K562 (cell line): ENCODE data around the gene MYO3B. TPM values are rescaled to one million over a fixed set of nuclear protein-coding genes. Genes with fewer than 3 reads are reported as not detected.

Experiments
- ATAC-seq: fragments of 200-7000 bp; cut with Tn5 transposase; 3 replicates; pipeline ENCODE4 v1.9.1; 2020; ENCODE audit warnings: moderate library complexity
- BruUV-seq: library from RNA; stranded (reverse); fragments of 400-500 nt; replicated peaks from 2 replicates; lab custom pipeline; 2021; lab: Mats Ljungman, UMichigan
- CTCF ChIA-PET: fragments of 300-600 bp; formaldehyde crosslinking; extraction: SDS; loops from one replicate; lab custom pipeline; 2021; ENCODE audit warnings: low intra/inter-chr PET ratio; lab: Yijun Ruan, JAX
- POLR2A ChIA-PET: fragments of 300-600, 350-650 bp; sonication (Branson Sonifier 250); formaldehyde crosslinking; extraction: SDS; loops from one replicate; lab custom pipeline; 2021; ENCODE audit warnings: antibody characterized with exemption, inconsistent platforms; lab: Yijun Ruan, JAX
- DNase-seq, 4 experiments: peaks; one replicate each; pipeline versions ENCODE4 v3.0.0 to v3.0.0-alpha.2; 2011 to 2018; ENCODE audit warnings: low spot score in 3 of 4, mixed read lengths in 3 of 4; ENCODE audit errors: extremely low read depth in 1 of 4
- FAIRE-seq: peaks from 2 replicates; lab custom pipeline; 2011; peaks lifted over from hg19 to GRCh38; lab: Jason Lieb, UNC
- H2AFZ ChIP-seq: 2 replicates; pipeline ENCODE4 v1.6.0; 2011; ENCODE audit warnings: low read depth, low read length, control low read depth, inconsistent platforms
- H3K27ac ChIP-seq: fragments of 200-600 bp; 3 replicates; pipeline ENCODE4 v1.8.0; 2011; ENCODE audit warnings: low read depth, mild to moderate bottlenecking, control low read depth, inconsistent platforms, low read length, moderate library complexity, mixed read lengths; ENCODE audit errors: extremely low read depth
- H3K27me3 ChIP-seq, 2 experiments: fragments of 300-600 bp in 1 of 2; 2 replicates in 1 of 2; 3 replicates in 1 of 2; pipeline versions ENCODE4 v1.6.0 to v1.8.0; 2011; ENCODE audit warnings: inconsistent platforms in 2 of 2, low read length in 2 of 2, mild to moderate bottlenecking in 1 of 2, mixed read lengths in 1 of 2, moderate library complexity in 1 of 2; ENCODE audit not compliant: control insufficient read depth in 2 of 2, insufficient read depth in 2 of 2
- H3K36me3 ChIP-seq: fragments of 300-600 bp; 3 replicates; pipeline ENCODE4 v1.8.0; 2011; ENCODE audit warnings: mild to moderate bottlenecking, low read length, inconsistent platforms; ENCODE audit not compliant: control insufficient read depth, insufficient read depth
- H3K4me1 ChIP-seq, 2 experiments: fragments of 200-600 bp in 1 of 2; replicated peaks in 1 of 2; 2 replicates in 1 of 2; 3 replicates in 1 of 2; pipeline versions ENCODE4 v1.5.1 to v1.8.0; 2011; ENCODE audit warnings: inconsistent platforms in 2 of 2, low read length in 2 of 2, mild to moderate bottlenecking in 1 of 2, mixed read lengths in 1 of 2, moderate library complexity in 1 of 2; ENCODE audit not compliant: control insufficient read depth in 2 of 2, insufficient read depth in 2 of 2
- H3K4me2 ChIP-seq: 2 replicates; pipeline ENCODE4 v1.6.1; 2011; ENCODE audit warnings: low read length, control low read depth, inconsistent platforms, mixed read lengths; ENCODE audit not compliant: insufficient read depth
- H3K4me3 ChIP-seq: fragments of 200-600 bp; sonication (generic), shearing (Covaris generic); 2 replicates; pipeline ENCODE4 v1.5.1; 2016; ENCODE audit warnings: control low read depth, inconsistent platforms
- H3K79me2 ChIP-seq: fragments of 200-600 bp; 3 replicates; pipeline ENCODE4 v1.8.0; 2011; ENCODE audit warnings: low read length, inconsistent platforms; ENCODE audit not compliant: control insufficient read depth, insufficient read depth
- H3K9ac ChIP-seq, 2 experiments: 2 replicates each; pipeline versions ENCODE4 v1.6.0 to v1.6.1; 2011; ENCODE audit warnings: low read depth in 2 of 2, low read length in 2 of 2, control low read depth in 1 of 2, inconsistent platforms in 1 of 2, mild to moderate bottlenecking in 1 of 2, mixed read lengths in 1 of 2; ENCODE audit not compliant: insufficient read depth in 1 of 2
- H3K9me1 ChIP-seq: one replicate; pipeline ENCODE4 v1.6.0; 2011; ENCODE audit warnings: inconsistent platforms, mild to moderate bottlenecking, low read length, moderate library complexity; ENCODE audit not compliant: control insufficient read depth, insufficient read depth
- H3K9me3 ChIP-seq: replicated peaks from 2 replicates; pipeline ENCODE4 v1.5.1; 2011; ENCODE audit warnings: low read depth, low read length, inconsistent platforms; ENCODE audit not compliant: control insufficient read depth, insufficient read depth
- H4K20me1 ChIP-seq: replicated peaks from 2 replicates; pipeline ENCODE4 v1.6.1; 2011; ENCODE audit warnings: low read length, inconsistent platforms, mixed read lengths; ENCODE audit not compliant: control insufficient read depth, insufficient read depth
- E4F1 ChIP-seq: fragments of 250-450 bp; sonication (Bioruptor Pico); IDR thresholded peaks from 2 replicates; pipeline ENCODE4 v1.5.0; 2021; ENCODE audit warnings: mild to moderate bottlenecking, borderline replicate concordance
- JUND ChIP-seq, 2 experiments: IDR thresholded peaks; 2 replicates in 1 of 2; 3 replicates in 1 of 2; pipeline ENCODE4 v1.6.1; 2011; ENCODE audit warnings: borderline replicate concordance in 2 of 2, low read depth in 2 of 2, low read length in 2 of 2, improper control_type of control experiment in 1 of 2, missing biosample characterization in 1 of 2, missing genetic modification characterization in 1 of 2, missing genetic modification reagents in 1 of 2
- MCM2 ChIP-seq: fragments of 450-650 bp; IDR thresholded peaks from 2 replicates; pipeline ENCODE4 v1.6.1; 2017; ENCODE audit warnings: low read depth, mild to moderate bottlenecking
- PRDM10 ChIP-seq: fragments of 450-650 bp; IDR thresholded peaks from 2 replicates; pipeline ENCODE4 v1.6.1; 2018; ENCODE audit not compliant: partially characterized antibody
- SRSF3 ChIP-seq: fragments of 200-400 bp; formaldehyde crosslinking; IDR thresholded peaks from 2 replicates; pipeline ENCODE4 v1.6.1; 2016; ENCODE audit warnings: mild to moderate bottlenecking, low read length, moderate library complexity; ENCODE audit not compliant: insufficient read depth
- WHSC1 ChIP-seq: IDR thresholded peaks from one replicate; pipeline ENCODE4 v1.6.1; 2012; ENCODE audit warnings: low read length, control low read depth, inconsistent platforms
- YY1 ChIP-seq, 3 experiments: IDR thresholded peaks; 2 replicates each; pipeline ENCODE4 v1.6.1; 2011; ENCODE audit warnings: low read length in 2 of 3, mild to moderate bottlenecking in 2 of 3, moderate library complexity in 2 of 3, borderline replicate concordance in 1 of 3, control low read depth in 1 of 3, low read depth in 1 of 3; ENCODE audit not compliant: insufficient read depth in 3 of 3, insufficient replicate concordance in 2 of 3, control insufficient read depth in 1 of 3, insufficient read length in 1 of 3; ENCODE audit errors: extremely low read depth in 1 of 3
- ZFP30 ChIP-seq: fragments of 250-450 bp; sonication (Bioruptor Pico); IDR thresholded peaks from 2 replicates; pipeline ENCODE4 v1.8.0; 2022; ENCODE audit warnings: moderate library complexity, mild to moderate bottlenecking, inconsistent platforms, borderline replicate concordance
- WGBS: fragments of 100-300 bp; shearing (Covaris generic); methylation state at CpG from one replicate; pipeline ENCODE4 v1.1.6; 2016; ENCODE audit warnings: low coverage, mixed read lengths; ENCODE audit not compliant: insufficient coverage; ENCODE audit errors: missing lambda C conversion rate; 5-methylcytosine and 5-hydroxymethylcytosine counted together
- in situ Hi-C: fragments of 300-500 bp; cut with MboI; formaldehyde crosslinking; loops from 4 replicates; pipeline ENCODE4 v1.15.0; 2018; ENCODE audit warnings: inconsistent platforms, mixed read lengths
- intact Hi-C: fragments of 100-400 bp; cut with micrococcal nuclease; formaldehyde crosslinking; loops from 2 replicates; pipeline ENCODE4 v1.14.2; 2022
- polyA plus RNA-seq, 8 experiments: library from polyadenylated mRNA; depleted of rRNA in 4 of 8; stranded (reverse) in 5 of 8; unstranded in 3 of 8; fragments of >200 nt; fragmentation: Nextera tagmentation in 2 of 8; fragmentation: Illumina TruSeq in 1 of 8; extraction: Ambion mirVana in 2 of 8; extraction: Trizol in 1 of 8; gene quantifications; 2 replicates each; pipeline versions ENCODE4 v1.2.1 to v1.2.3, GENCODE V29; 2011 to 2014; ENCODE audit warnings: inconsistent platforms in 1 of 8, missing spikeins in 1 of 8
- total RNA-seq, 7 experiments: library from RNA; depleted of rRNA in 6 of 7; stranded (reverse); fragments of >200 nt in 6 of 7; fragmentation: Illumina TruSeq in 2 of 7; extraction: Trizol in 2 of 7; gene quantifications; 2 replicates each; pipeline versions ENCODE4 v1.2.1 to v1.2.3, GENCODE V29; 2011 to 2021; ENCODE audit warnings: low replicate concordance in 1 of 7
- TF ChIP-seq, protein P1 (sequence below): fragments of 250-450 bp; sonication (Bioruptor Pico); IDR thresholded peaks from 2 replicates; pipeline ENCODE4 v1.5.1; 2021; ENCODE audit warnings: mild to moderate bottlenecking

The MYO3B gene
- total and polyA plus RNA-seq, 9 of the 15 experiments (the other 6 are each of a cell fraction or from before 2014, with no cell fraction given): 2.7 to 6.5 (median 3.6) TPM

- TF ChIP-seq PRDM10 (no peak), SRSF3 (no peak), ZFP30 (CRISPR knock-in tag) (no peak)
Observed at GRCh38 chr2:170531876-170532275, 353.9 kb downstream of the MYO3B start (continued).

GRCh38 chr2:170533156-170533555, 355.2 kb downstream of the MYO3B start:
- peaks cover 0 to under 1% of the 10 kb centered on the region in 2 experiments; a peak in 2 of 5 replicates for H3K27me3 ChIP-seq
- no peak overlapping the region for H3K27ac ChIP-seq
- 6% methylated on average over 4 of the region's 4 CpGs for WGBS
- H3K9me3 ChIP-seq: no peaks in the 10 kb centered on the region
- H2AFZ ChIP-seq: no peak overlapping the region
- no peak overlapping the region for H3K4me2 ChIP-seq
- no peaks in the 10 kb centered on the region; a peak in 3 of 5 replicates for H3K4me1 ChIP-seq
- intact Hi-C loops: no loop called here
- H3K9ac ChIP-seq: no peak overlapping the region
- ChIA-PET CTCF (no interaction called here), POLR2A (interaction anchor here (0.7 to 0.9 kb wide), 2 partner anchors 10 to 292 kb away, joined by 3 read pairs; no protein-coding TSS in a partner anchor)
- BruUV-seq: no TSS peak
- H4K20me1 ChIP-seq: no peaks in the 10 kb centered on the region
- FAIRE-seq: no peak
- H3K9me1 ChIP-seq: no peaks in the 10 kb centered on the region
- no peak for ATAC-seq
- in situ Hi-C loops: no loop called here
- no peaks in the 10 kb centered on the region for H3K36me3 ChIP-seq
- no peak for DNase-seq
- no peaks in the 10 kb centered on the region for H3K79me2 ChIP-seq
- H3K4me3 ChIP-seq: no peak overlapping the region
- TF ChIP-seq JUND (IDR thresholded peaks at IDR 0.05; ENCODE audit: borderline replicate concordance, low read depth, low read length) (no peak), JUND (tag; IDR thresholded peaks at IDR 0.05; ENCODE audit: borderline replicate concordance, low read depth, low read length) (no peak), MCM2 (no peak), E4F1 (CRISPR knock-in tag) (no peak), YY1 (IDR thresholded peaks at IDR 0.05; ENCODE audit: borderline replicate concordance in 1 of 3, control insufficient read depth in 1 of 3, extremely low read depth in 1 of 3, insufficient read depth in 3 of 3, insufficient read length in 1 of 3, insufficient replicate concordance in 2 of 3, low read depth in 1 of 3, low read length in 2 of 3) (no peak), WHSC1 (no peak)
- TF ChIP-seq, protein P1, sequence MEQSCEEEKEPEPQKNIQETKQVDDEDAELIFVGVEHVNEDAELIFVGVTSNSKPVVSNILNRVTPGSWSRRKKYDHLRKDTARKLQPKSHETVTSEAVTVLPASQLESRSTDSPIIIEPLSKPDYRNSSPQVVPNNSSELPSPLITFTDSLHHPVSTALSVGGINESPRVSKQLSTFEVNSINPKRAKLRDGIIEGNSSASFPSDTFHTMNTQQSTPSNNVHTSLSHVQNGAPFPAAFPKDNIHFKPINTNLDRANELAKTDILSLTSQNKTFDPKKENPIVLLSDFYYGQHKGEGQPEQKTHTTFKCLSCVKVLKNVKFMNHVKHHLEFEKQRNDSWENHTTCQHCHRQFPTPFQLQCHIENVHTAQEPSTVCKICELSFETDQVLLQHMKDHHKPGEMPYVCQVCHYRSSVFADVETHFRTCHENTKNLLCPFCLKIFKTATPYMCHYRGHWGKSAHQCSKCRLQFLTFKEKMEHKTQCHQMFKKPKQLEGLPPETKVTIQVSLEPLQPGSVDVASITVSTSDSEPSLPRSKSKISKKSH: no peak
